Measurements from ENCODE around the gene TGFB2.

The TGFB2 gene

DNA sequence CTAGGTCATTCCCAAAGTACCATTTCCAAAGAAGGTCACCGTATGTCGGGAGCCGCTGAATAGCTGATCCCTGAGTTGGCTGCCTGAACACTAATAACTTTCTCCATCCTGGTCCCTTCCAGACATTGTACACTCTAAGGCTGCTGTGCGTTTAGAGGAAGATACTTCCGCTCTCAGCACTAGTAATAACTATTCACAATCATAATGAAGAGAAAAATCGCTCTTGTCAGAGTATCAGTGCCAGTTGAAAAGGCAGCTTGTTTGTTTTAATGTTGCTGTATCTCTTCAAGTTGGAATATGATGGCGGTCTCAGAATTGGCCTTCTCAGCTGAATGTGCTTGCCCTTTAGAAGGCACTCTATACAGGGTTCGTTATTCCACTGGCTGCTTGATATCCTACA is 43.5 kb downstream of the TGFB2 start:
- Histone ChIP-seq H3K27me3 (ENCODE audit: insufficient read depth, poor library complexity, severe bottlenecking) (no peaks in the 10 kb centered on the region), H3K27ac (replicated peaks) (no peak overlapping the region)
- TF ChIP-seq, protein P1, sequence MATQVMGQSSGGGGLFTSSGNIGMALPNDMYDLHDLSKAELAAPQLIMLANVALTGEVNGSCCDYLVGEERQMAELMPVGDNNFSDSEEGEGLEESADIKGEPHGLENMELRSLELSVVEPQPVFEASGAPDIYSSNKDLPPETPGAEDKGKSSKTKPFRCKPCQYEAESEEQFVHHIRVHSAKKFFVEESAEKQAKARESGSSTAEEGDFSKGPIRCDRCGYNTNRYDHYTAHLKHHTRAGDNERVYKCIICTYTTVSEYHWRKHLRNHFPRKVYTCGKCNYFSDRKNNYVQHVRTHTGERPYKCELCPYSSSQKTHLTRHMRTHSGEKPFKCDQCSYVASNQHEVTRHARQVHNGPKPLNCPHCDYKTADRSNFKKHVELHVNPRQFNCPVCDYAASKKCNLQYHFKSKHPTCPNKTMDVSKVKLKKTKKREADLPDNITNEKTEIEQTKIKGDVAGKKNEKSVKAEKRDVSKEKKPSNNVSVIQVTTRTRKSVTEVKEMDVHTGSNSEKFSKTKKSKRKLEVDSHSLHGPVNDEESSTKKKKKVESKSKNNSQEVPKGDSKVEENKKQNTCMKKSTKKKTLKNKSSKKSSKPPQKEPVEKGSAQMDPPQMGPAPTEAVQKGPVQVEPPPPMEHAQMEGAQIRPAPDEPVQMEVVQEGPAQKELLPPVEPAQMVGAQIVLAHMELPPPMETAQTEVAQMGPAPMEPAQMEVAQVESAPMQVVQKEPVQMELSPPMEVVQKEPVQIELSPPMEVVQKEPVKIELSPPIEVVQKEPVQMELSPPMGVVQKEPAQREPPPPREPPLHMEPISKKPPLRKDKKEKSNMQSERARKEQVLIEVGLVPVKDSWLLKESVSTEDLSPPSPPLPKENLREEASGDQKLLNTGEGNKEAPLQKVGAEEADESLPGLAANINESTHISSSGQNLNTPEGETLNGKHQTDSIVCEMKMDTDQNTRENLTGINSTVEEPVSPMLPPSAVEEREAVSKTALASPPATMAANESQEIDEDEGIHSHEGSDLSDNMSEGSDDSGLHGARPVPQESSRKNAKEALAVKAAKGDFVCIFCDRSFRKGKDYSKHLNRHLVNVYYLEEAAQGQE (IDR thresholded peaks at IDR 0.05; ENCODE audit: insufficient replicate concordance, low read depth), result no peak
- TF ChIP-seq GABPA (IDR thresholded peaks at IDR 0.05; ENCODE audit: low read depth) (no peak), SPI1 (IDR thresholded peaks at IDR 0.05; ENCODE audit: borderline replicate concordance, low read depth) (no peak), POLR2AphosphoS5 (IDR thresholded peaks at IDR 0.05; ENCODE audit: low read depth) (no peak)
- TF ChIP-seq, protein P2, sequence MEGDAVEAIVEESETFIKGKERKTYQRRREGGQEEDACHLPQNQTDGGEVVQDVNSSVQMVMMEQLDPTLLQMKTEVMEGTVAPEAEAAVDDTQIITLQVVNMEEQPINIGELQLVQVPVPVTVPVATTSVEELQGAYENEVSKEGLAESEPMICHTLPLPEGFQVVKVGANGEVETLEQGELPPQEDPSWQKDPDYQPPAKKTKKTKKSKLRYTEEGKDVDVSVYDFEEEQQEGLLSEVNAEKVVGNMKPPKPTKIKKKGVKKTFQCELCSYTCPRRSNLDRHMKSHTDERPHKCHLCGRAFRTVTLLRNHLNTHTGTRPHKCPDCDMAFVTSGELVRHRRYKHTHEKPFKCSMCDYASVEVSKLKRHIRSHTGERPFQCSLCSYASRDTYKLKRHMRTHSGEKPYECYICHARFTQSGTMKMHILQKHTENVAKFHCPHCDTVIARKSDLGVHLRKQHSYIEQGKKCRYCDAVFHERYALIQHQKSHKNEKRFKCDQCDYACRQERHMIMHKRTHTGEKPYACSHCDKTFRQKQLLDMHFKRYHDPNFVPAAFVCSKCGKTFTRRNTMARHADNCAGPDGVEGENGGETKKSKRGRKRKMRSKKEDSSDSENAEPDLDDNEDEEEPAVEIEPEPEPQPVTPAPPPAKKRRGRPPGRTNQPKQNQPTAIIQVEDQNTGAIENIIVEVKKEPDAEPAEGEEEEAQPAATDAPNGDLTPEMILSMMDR (IDR thresholded peaks at IDR 0.05; ENCODE audit: insufficient read depth, low read length), result no peak

DNA sequence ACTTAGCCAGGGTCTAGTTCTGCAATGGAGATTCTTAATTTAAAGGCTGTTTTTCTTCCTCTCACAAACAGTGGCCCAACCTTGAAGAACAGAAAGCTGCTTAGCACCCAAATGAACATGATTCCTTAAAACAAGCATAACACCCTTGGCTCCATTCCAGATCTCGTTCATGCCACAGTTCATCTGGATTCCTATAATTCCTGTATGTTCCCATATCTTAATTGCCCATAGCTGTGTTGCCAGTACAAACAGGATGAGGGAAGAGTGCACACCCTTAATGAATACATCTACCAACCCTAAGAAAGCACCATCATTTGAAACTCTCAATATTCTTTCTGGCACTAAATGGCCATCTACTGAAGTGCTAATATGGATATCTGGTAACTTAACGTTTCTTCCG is 45.5 kb downstream of the TGFB2 start:
- H3K4me3 ChIP-seq (replicated peaks; ENCODE audit: insufficient read depth, low read length), result no peak overlapping the region
- DNase-seq (ENCODE audit: low read depth in 1 of 2, low spot score in 1 of 2), result no peak
- H3K27me3 ChIP-seq (ENCODE audit: insufficient read depth, poor library complexity, severe bottlenecking), result no peaks in the 10 kb centered on the region
- no peak overlapping the region for H3K27ac ChIP-seq (replicated peaks)
- TF ChIP-seq, protein P2 (IDR thresholded peaks at IDR 0.05; ENCODE audit: insufficient read depth, low read length), result no peak
- TF ChIP-seq POLR2AphosphoS5 (IDR thresholded peaks at IDR 0.05; ENCODE audit: low read depth), result no peak
- TF ChIP-seq, protein P1 (IDR thresholded peaks at IDR 0.05; ENCODE audit: insufficient replicate concordance, low read depth), result no peak
- TF ChIP-seq GABPA (IDR thresholded peaks at IDR 0.05; ENCODE audit: low read depth), result no peak
- TF ChIP-seq SPI1 (IDR thresholded peaks at IDR 0.05; ENCODE audit: borderline replicate concordance, low read depth), result no peak

More for the DNA sequence above, 43.5 kb downstream of the TGFB2 start:
- DNase-seq (ENCODE audit: low read depth in 1 of 2, low spot score in 1 of 2), result no peak
- H3K4me3 ChIP-seq (replicated peaks; ENCODE audit: insufficient read depth, low read length), result no peak overlapping the region

DNA sequence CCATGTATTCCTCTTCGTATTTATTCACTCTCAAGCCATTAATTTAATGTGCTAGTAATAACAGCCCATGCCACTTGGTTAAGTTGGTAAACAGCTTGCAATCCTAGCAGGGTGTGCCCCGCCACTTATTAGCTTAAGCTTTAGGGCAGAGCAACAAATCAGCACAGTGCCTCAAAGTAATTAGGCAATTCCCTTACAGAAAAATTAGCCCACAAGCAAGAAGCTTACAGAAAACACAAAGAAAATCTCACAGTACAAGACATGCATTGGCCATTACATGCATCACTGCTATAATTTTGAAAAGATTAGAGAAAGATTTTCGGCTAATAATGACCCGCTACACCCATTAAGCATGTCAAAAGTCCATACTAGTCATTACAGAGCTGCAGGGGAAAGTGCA is 47.6 kb downstream of the TGFB2 start:
- TF ChIP-seq, protein P2 (IDR thresholded peaks at IDR 0.05; ENCODE audit: insufficient read depth, low read length), result no peak
- TF ChIP-seq, protein P1 (IDR thresholded peaks at IDR 0.05; ENCODE audit: insufficient replicate concordance, low read depth), result no peak
- TF ChIP-seq POLR2AphosphoS5 (IDR thresholded peaks at IDR 0.05; ENCODE audit: low read depth), result no peak
- Histone ChIP-seq H3K27me3 (ENCODE audit: insufficient read depth, poor library complexity, severe bottlenecking) (no peaks in the 10 kb centered on the region), H3K4me3 (replicated peaks; ENCODE audit: insufficient read depth, low read length) (no peak overlapping the region), H3K27ac (replicated peaks) (no peak overlapping the region)
- DNase-seq (ENCODE audit: low read depth in 1 of 2, low spot score in 1 of 2), result no peak
